ENCODE results near the gene FHIT.

FHIT gene

GRCh38 chr3:60531759-60532158, 719.5 kb downstream of the FHIT start:
- DNase-seq: no peak

GRCh38 chr3:60528651-60529050, 722.6 kb downstream of the FHIT start:
- DNase-seq: no peak

- DNase-seq: no peak
These were observed 727.7 kb downstream of the FHIT start for GRCh38 chr3:60523536-60523935.

GRCh38 chr3:60517134-60517533, 734.1 kb downstream of the FHIT start:
- DNase-seq: no peak

- DNase-seq: no peak
These were observed 736.4 kb downstream of the FHIT start for GRCh38 chr3:60514866-60515265.

GRCh38 chr3:60514085-60514649, 737.1 kb downstream of the FHIT start:
- no peak for DNase-seq

GRCh38 chr3:60513241-60513640, 738.0 kb downstream of the FHIT start:
- DNase-seq: no peak

GRCh38 chr3:60512506-60512905, 738.7 kb downstream of the FHIT start:
- DNase-seq: no peak

GRCh38 chr3:60509471-60509870, 741.8 kb downstream of the FHIT start:
- DNase-seq: no peak

- DNase-seq: no peak
These were observed 746.3 kb downstream of the FHIT start for GRCh38 chr3:60504827-60505457.

GRCh38 chr3:60501314-60501713, 749.9 kb downstream of the FHIT start:
- DNase-seq: no peak

GRCh38 chr3:60497902-60498301, 753.4 kb downstream of the FHIT start:
- no peak for DNase-seq

GRCh38 chr3:60490992-60491391, 760.3 kb downstream of the FHIT start:
- DNase-seq: no peak

- no peak for DNase-seq
These were observed 776.2 kb downstream of the FHIT start for GRCh38 chr3:60475096-60475495.

- no peak for DNase-seq
These were observed 781.8 kb downstream of the FHIT start for GRCh38 chr3:60469481-60469880.

GRCh38 chr3:60463685-60464084, 787.6 kb downstream of the FHIT start:
- DNase-seq: no peak

GRCh38 chr3:60461267-60461666, 790.0 kb downstream of the FHIT start:
- no peak for DNase-seq

GRCh38 chr3:60456180-60456579, 795.1 kb downstream of the FHIT start:
- no peak for DNase-seq

- no peak for DNase-seq
These were observed 797.9 kb downstream of the FHIT start for GRCh38 chr3:60453326-60453725.

- no peak for DNase-seq
These were observed 802.6 kb downstream of the FHIT start for GRCh38 chr3:60448696-60449095.

- DNase-seq: no peak
These were observed 805.8 kb downstream of the FHIT start for GRCh38 chr3:60445446-60445845.

- DNase-seq: no peak
These were observed 806.3 kb downstream of the FHIT start for GRCh38 chr3:60444898-60445437.

GRCh38 chr3:60440869-60441268, 810.4 kb downstream of the FHIT start:
- no peak for DNase-seq

- no peak for DNase-seq
These were observed 815.2 kb downstream of the FHIT start for GRCh38 chr3:60435941-60436650.

All from stimulated activated CD4-positive, alpha-beta T cell treated with anti-CD3 and anti-CD28 coated beads, Interleukin-2, amount 100 ng/mL, for 48 hours (primary cell).